Naive thymus-derived CD4-positive, alpha-beta T cell (primary cell): ENCODE measurements around the gene WSCD2. TPM values are rescaled to one million over a fixed set of nuclear protein-coding genes. Genes with fewer than 3 reads are reported as not detected.

Source experiments
- ATAC-seq: fragments of 150-1000 bp; cut with Tn5 transposase; 2 replicates; pipeline ENCODE4 v1.10.0; 2021; ENCODE audit warnings: mild to moderate bottlenecking, moderate library complexity
- CTCF ChIA-PET: fragments of 350-600 bp; sonication (Branson Sonifier 250); formaldehyde crosslinking; loops from one replicate; lab custom pipeline; 2021; ENCODE audit warnings: antibody characterized with exemption; lab: Charles Lee
- POLR2A ChIA-PET: fragments of 350-600 bp; sonication (Branson Sonifier 250); formaldehyde crosslinking; loops from one replicate; lab custom pipeline; 2021; ENCODE audit warnings: antibody characterized with exemption, inconsistent platforms; lab: Charles Lee
- DNase-seq, 9 donors: peaks; one replicate each; pipeline versions ENCODE4 v3.0.0 to v3.0.0-alpha.2; 2020 to 2022; ENCODE audit warnings: mixed read lengths in 1 of 9
- H3K27ac ChIP-seq: one replicate; pipeline ENCODE4 v1.7.0; 2013; ENCODE audit warnings: mild to moderate bottlenecking, low read depth, low read length, moderate library complexity
- H3K27me3 ChIP-seq, 2 donors: one replicate each; pipeline ENCODE4 v1.7.0; 2013; ENCODE audit warnings: low read length in 2 of 2, mild to moderate bottlenecking in 2 of 2, moderate library complexity in 2 of 2; ENCODE audit not compliant: control insufficient read depth in 2 of 2, insufficient read depth in 2 of 2
- H3K36me3 ChIP-seq, 3 experiments: 1 replicate in 2 of 3; 2 replicates in 1 of 3; pipeline ENCODE4 v1.7.0; 2013; ENCODE audit warnings: low read length in 3 of 3, mild to moderate bottlenecking in 3 of 3, moderate library complexity in 1 of 3; ENCODE audit not compliant: insufficient read depth in 3 of 3, control insufficient read depth in 2 of 3
- H3K4me1 ChIP-seq, 2 donors: one replicate each; pipeline ENCODE4 v1.7.0; 2013; ENCODE audit warnings: low read length in 2 of 2, mild to moderate bottlenecking in 2 of 2, moderate library complexity in 1 of 2; ENCODE audit not compliant: control insufficient read depth in 2 of 2, insufficient read depth in 2 of 2
- H3K4me3 ChIP-seq: 2 replicates; pipeline ENCODE4 v1.7.0; 2013; ENCODE audit warnings: mild to moderate bottlenecking, low read length
- H3K9me3 ChIP-seq, 3 experiments: 1 replicate in 2 of 3; 2 replicates in 1 of 3; pipeline ENCODE4 v1.7.0; 2013; ENCODE audit warnings: low read length in 3 of 3; ENCODE audit not compliant: control insufficient read depth in 2 of 3
- H3K27ac Mint-ChIP-seq, 9 donors: one replicate each; pipeline ENCODE4 v1.8.0; 2020 to 2022; ENCODE audit warnings: mixed read lengths in 9 of 9, mild to moderate bottlenecking in 8 of 9, moderate library complexity in 5 of 9, inconsistent platforms in 2 of 9
- H3K27me3 Mint-ChIP-seq, 5 donors: one replicate each; pipeline ENCODE4 v1.8.0; 2021 to 2022; ENCODE audit warnings: mixed read lengths in 5 of 5, mild to moderate bottlenecking in 1 of 5
- H3K36me3 Mint-ChIP-seq, 5 donors: one replicate each; pipeline ENCODE4 v1.8.0; 2020 to 2022; ENCODE audit warnings: mixed read lengths in 5 of 5, mild to moderate bottlenecking in 3 of 5, inconsistent platforms in 1 of 5
- H3K4me1 Mint-ChIP-seq, 7 donors: one replicate each; pipeline ENCODE4 v1.8.0; 2020 to 2022; ENCODE audit warnings: mixed read lengths in 7 of 7, mild to moderate bottlenecking in 3 of 7, inconsistent platforms in 1 of 7
- H3K4me3 Mint-ChIP-seq, 10 donors: one replicate each; pipeline ENCODE4 v1.8.0; 2020 to 2022; ENCODE audit warnings: mild to moderate bottlenecking in 10 of 10, mixed read lengths in 10 of 10, moderate library complexity in 6 of 10, inconsistent platforms in 2 of 10
- H3K9me3 Mint-ChIP-seq, 11 donors: one replicate each; pipeline ENCODE4 v1.8.0; 2020 to 2022; ENCODE audit warnings: mixed read lengths in 11 of 11, mild to moderate bottlenecking in 4 of 11, inconsistent platforms in 1 of 11, moderate library complexity in 1 of 11
- intact Hi-C, 2 donors: fragments of 100-400 bp; cut with micrococcal nuclease; formaldehyde crosslinking; loops; one replicate each; pipeline ENCODE4 v1.15.1; 2023
- polyA plus RNA-seq, 2 donors: library from polyadenylated mRNA; unstranded; fragments of 300-500 nt; fragmentation: Illumina TruSeq; gene quantifications; one replicate each; pipeline ENCODE4 v1.2.3, GENCODE V29; 2021
- total RNA-seq, 6 experiments: library from RNA in 5 of 6; stranded (reverse) in 5 of 6; gene quantifications; 1 replicate in 5 of 6; 2 replicates in 1 of 6; pipeline ENCODE4 v1.2.3 and lab custom pipeline; 2021 to 2026

The WSCD2 gene
- total and polyA plus RNA-seq, 7 experiments from 2014 or later = not detected

- POLR2A ChIA-PET = no interaction called here
- CTCF ChIA-PET = no interaction called here
- DNase-seq (no peak), ATAC-seq (no peak)
- H3K27me3 Mint-ChIP-seq = peaks cover 5 to 43% (median 30%) of the 10 kb centered on the region in 5 donors
- H3K9me3 Mint-ChIP-seq = peaks cover 0 to 3% (median 0%) of the 10 kb centered on the region in 11 donors
- Histone ChIP-seq H3K27ac (no peak overlapping the region), H3K4me1 (no peaks in the 10 kb centered on the region), H3K36me3 (no peaks in the 10 kb centered on the region), H3K27me3 (no peaks in the 10 kb centered on the region), H3K9me3 (no peaks in the 10 kb centered on the region), H3K4me3 (no peak overlapping the region)
- peak overlapping the region in 1 of 9 donors; percentile 14 for H3K27ac Mint-ChIP-seq
- no peaks in the 10 kb centered on the region for H3K36me3 Mint-ChIP-seq
- no peak overlapping the region for H3K4me3 Mint-ChIP-seq
- no peaks in the 10 kb centered on the region for H3K4me1 Mint-ChIP-seq
- intact Hi-C loops = no loop called here
These were observed 102.9 kb downstream of the WSCD2 start for GRCh38 chr12:108231909-108232434.

- ChIA-PET POLR2A (no interaction called here), CTCF (no interaction called here)
- ATAC-seq (no peak), DNase-seq (no peak)
- H3K27me3 Mint-ChIP-seq = peaks cover 5 to 45% (median 33%) of the 10 kb centered on the region in 5 donors
- Histone ChIP-seq H3K36me3 (no peaks in the 10 kb centered on the region), H3K27me3 (no peaks in the 10 kb centered on the region), H3K9me3 (no peaks in the 10 kb centered on the region), H3K4me1 (no peaks in the 10 kb centered on the region), H3K4me3 (no peak overlapping the region), H3K27ac (no peak overlapping the region)
- H3K4me1 Mint-ChIP-seq = no peaks in the 10 kb centered on the region
- H3K27ac Mint-ChIP-seq = no peak overlapping the region
- peaks cover 0 to 2% (median 0%) of the 10 kb centered on the region in 11 donors for H3K9me3 Mint-ChIP-seq
- no peaks in the 10 kb centered on the region for H3K36me3 Mint-ChIP-seq
- no peak overlapping the region for H3K4me3 Mint-ChIP-seq
- intact Hi-C loops = no loop called here
These were observed 103.5 kb downstream of the WSCD2 start for GRCh38 chr12:108232565-108232964.

GRCh38 chr12:108234158-108234557 lies 105.1 kb downstream of the WSCD2 start:
- Mint-ChIP-seq H3K9me3 (peaks cover 0 to 5% (median 0%) of the 10 kb centered on the region in 11 donors), H3K4me1 (no peaks in the 10 kb centered on the region), H3K27me3 (peaks cover 5 to 57% (median 44%) of the 10 kb centered on the region in 5 donors), H3K36me3 (peaks cover 0 to 1% (median 0%) of the 10 kb centered on the region in 5 donors), H3K27ac (no peak overlapping the region), H3K4me3 (no peak overlapping the region)
- Histone ChIP-seq H3K9me3 (no peaks in the 10 kb centered on the region), H3K4me3 (no peak overlapping the region), H3K36me3 (no peaks in the 10 kb centered on the region), H3K27me3 (no peaks in the 10 kb centered on the region), H3K27ac (no peak overlapping the region), H3K4me1 (no peaks in the 10 kb centered on the region)
- CTCF ChIA-PET = no interaction called here
- POLR2A ChIA-PET = no interaction called here
- no peak for DNase-seq
- no peak for ATAC-seq
- intact Hi-C loops = no loop called here

- CTCF ChIA-PET = no interaction called here
- no peaks in the 10 kb centered on the region for H3K36me3 ChIP-seq
- no peak for DNase-seq
These were observed 106.3 kb downstream of the WSCD2 start for GRCh38 chr12:108235197-108235984.

GRCh38 chr12:108235985-108236263 lies 106.8 kb downstream of the WSCD2 start:
- Histone ChIP-seq H3K27ac (no peak overlapping the region), H3K9me3 (no peaks in the 10 kb centered on the region), H3K36me3 (no peaks in the 10 kb centered on the region), H3K27me3 (no peaks in the 10 kb centered on the region), H3K4me3 (no peak overlapping the region), H3K4me1 (no peaks in the 10 kb centered on the region)
- CTCF ChIA-PET = no interaction called here
- H3K27me3 Mint-ChIP-seq = peaks cover 5 to 52% (median 38%) of the 10 kb centered on the region in 5 donors
- no peak overlapping the region for H3K4me3 Mint-ChIP-seq
- intact Hi-C loops = no loop called here
- peaks cover 0 to 11% (median 0%) of the 10 kb centered on the region in 11 donors for H3K9me3 Mint-ChIP-seq
- no peak overlapping the region for H3K27ac Mint-ChIP-seq
- no peak for DNase-seq
- H3K36me3 Mint-ChIP-seq = peaks cover 0 to 3% (median 0%) of the 10 kb centered on the region in 5 donors
- POLR2A ChIA-PET = no interaction called here
- H3K4me1 Mint-ChIP-seq = peaks cover 0 to 1% (median 0%) of the 10 kb centered on the region in 7 donors
- ATAC-seq = no peak

More at GRCh38 chr12:108235197-108235984, 106.3 kb downstream of the WSCD2 start:
- Mint-ChIP-seq H3K4me3 (no peak overlapping the region), H3K27me3 (peaks cover 5 to 57% (median 43%) of the 10 kb centered on the region in 5 donors), H3K36me3 (peaks cover 0 to 3% (median 0%) of the 10 kb centered on the region in 5 donors), H3K9me3 (peaks cover 0 to 11% (median 0%) of the 10 kb centered on the region in 11 donors), H3K27ac (no peak overlapping the region), H3K4me1 (peaks cover 0 to 1% (median 0%) of the 10 kb centered on the region in 7 donors)
- POLR2A ChIA-PET = no interaction called here
- H3K9me3 ChIP-seq = no peaks in the 10 kb centered on the region
- H3K4me3 ChIP-seq = no peak overlapping the region
- no peak for ATAC-seq
- no peaks in the 10 kb centered on the region for H3K27me3 ChIP-seq
- no peak overlapping the region for H3K27ac ChIP-seq
- intact Hi-C loops = no loop called here
- H3K4me1 ChIP-seq = no peaks in the 10 kb centered on the region

GRCh38 chr12:108236366-108236765 lies 107.3 kb downstream of the WSCD2 start:
- CTCF ChIA-PET = no interaction called here

More at GRCh38 chr12:108236366-108236765, 107.3 kb downstream of the WSCD2 start:
- Mint-ChIP-seq H3K27ac (no peak overlapping the region), H3K9me3 (peaks cover 0 to 11% (median 0%) of the 10 kb centered on the region in 11 donors), H3K36me3 (peaks cover 0 to 3% (median 0%) of the 10 kb centered on the region in 5 donors), H3K27me3 (peaks cover 5 to 52% (median 37%) of the 10 kb centered on the region in 5 donors), H3K4me1 (peaks cover 0 to 1% (median 0%) of the 10 kb centered on the region in 7 donors), H3K4me3 (no peak overlapping the region)
- ATAC-seq = no peak
- no peak overlapping the region for H3K4me3 ChIP-seq
- no peak for DNase-seq
- no peaks in the 10 kb centered on the region for H3K36me3 ChIP-seq
- no peak overlapping the region for H3K27ac ChIP-seq
- H3K4me1 ChIP-seq = no peaks in the 10 kb centered on the region
- POLR2A ChIA-PET = no interaction called here
- intact Hi-C loops = no loop called here
- H3K27me3 ChIP-seq = no peaks in the 10 kb centered on the region
- H3K9me3 ChIP-seq = no peaks in the 10 kb centered on the region
